ENCODE data around the gene ZDHHC19. TPM values are rescaled to one million over a fixed set of nuclear protein-coding genes. Genes with fewer than 3 reads are reported as not detected.

Gene ZDHHC19
- total and polyA plus RNA-seq, 2 experiments from 2014 or later = 0.77 TPM; not detected in 1

GRCh38 chr3:196232154-196232881, 21.1 kb upstream of the ZDHHC19 start:
- Histone ChIP-seq H3K9me3 (ENCODE audit: low read depth) (no peaks in the 10 kb centered on the region), H3K4me1 (ENCODE audit: insufficient read depth) (no peaks in the 10 kb centered on the region), H3K4me2 (no peak overlapping the region), H3K4me3 (no peak overlapping the region), H3K27me3 (no peaks in the 10 kb centered on the region), H4K20me1 (ENCODE audit: insufficient read depth, poor library complexity, severe bottlenecking) (no peaks in the 10 kb centered on the region), H3K79me2 (no peaks in the 10 kb centered on the region), H3K9me2 (replicated peaks; ENCODE audit: insufficient read depth) (no peaks in the 10 kb centered on the region), H3K27ac (no peak overlapping the region), H3K36me3 (replicated peaks; ENCODE audit: insufficient read depth, low read depth) (no peaks in the 10 kb centered on the region), H2AFZ (no peak overlapping the region)
- WGBS (ENCODE audit: low lambda C conversion rate, missing lambda C conversion rate) = 96% methylated on average over 12 of the region's 12 CpGs
- TF ChIP-seq CTCF (IDR thresholded peaks at IDR 0.05; ENCODE audit: poor library complexity) (no peak), EZH2phosphoT487 (IDR thresholded peaks at IDR 0.05; ENCODE audit: low read depth, severe bottlenecking, unreplicated experiment) (no peak), EZH2 (IDR thresholded peaks at IDR 0.05; ENCODE audit: borderline replicate concordance) (no peak)
- DNase-seq (ENCODE audit: low spot score) = no peak

GRCh38 chr3:196227629-196228493, 16.7 kb upstream of the ZDHHC19 start:
- no peaks in the 10 kb centered on the region for H4K20me1 ChIP-seq (ENCODE audit: insufficient read depth, poor library complexity, severe bottlenecking)
- H3K27me3 ChIP-seq = no peaks in the 10 kb centered on the region
- WGBS (ENCODE audit: low lambda C conversion rate, missing lambda C conversion rate) = 68% methylated on average over 24 of the region's 24 CpGs
- no peak for TF ChIP-seq CTCF (IDR thresholded peaks at IDR 0.05; ENCODE audit: poor library complexity)
- no peak for TF ChIP-seq EZH2phosphoT487 (IDR thresholded peaks at IDR 0.05; ENCODE audit: low read depth, severe bottlenecking, unreplicated experiment)
- no peak for TF ChIP-seq EZH2 (IDR thresholded peaks at IDR 0.05; ENCODE audit: borderline replicate concordance)
- no peaks in the 10 kb centered on the region for H3K4me1 ChIP-seq (ENCODE audit: insufficient read depth)
- no peak overlapping the region for H3K4me3 ChIP-seq
- H3K4me2 ChIP-seq = no peak overlapping the region
- no peaks in the 10 kb centered on the region for H3K79me2 ChIP-seq
- H3K9me3 ChIP-seq (ENCODE audit: low read depth) = no peaks in the 10 kb centered on the region
- H3K27ac ChIP-seq = no peak overlapping the region
- DNase-seq (ENCODE audit: low spot score) = peak; percentile 10
- H3K9me2 ChIP-seq (replicated peaks; ENCODE audit: insufficient read depth) = no peaks in the 10 kb centered on the region
- no peaks in the 10 kb centered on the region for H3K36me3 ChIP-seq (replicated peaks; ENCODE audit: insufficient read depth, low read depth)
- no peak overlapping the region for H2AFZ ChIP-seq

GRCh38 chr3:196227121-196227561, 15.9 kb upstream of the ZDHHC19 start:
- Histone ChIP-seq H3K9me2 (replicated peaks; ENCODE audit: insufficient read depth) (no peaks in the 10 kb centered on the region), H3K4me3 (no peak overlapping the region), H4K20me1 (ENCODE audit: insufficient read depth, poor library complexity, severe bottlenecking) (no peaks in the 10 kb centered on the region), H2AFZ (no peak overlapping the region), H3K27me3 (no peaks in the 10 kb centered on the region), H3K9me3 (ENCODE audit: low read depth) (no peaks in the 10 kb centered on the region), H3K36me3 (replicated peaks; ENCODE audit: insufficient read depth, low read depth) (no peaks in the 10 kb centered on the region), H3K79me2 (no peaks in the 10 kb centered on the region), H3K27ac (no peak overlapping the region), H3K4me1 (ENCODE audit: insufficient read depth) (no peaks in the 10 kb centered on the region), H3K4me2 (no peak overlapping the region)
- 83% methylated on average over 14 of the region's 14 CpGs for WGBS (ENCODE audit: low lambda C conversion rate, missing lambda C conversion rate)
- no peak for DNase-seq (ENCODE audit: low spot score)
- TF ChIP-seq CTCF (IDR thresholded peaks at IDR 0.05; ENCODE audit: poor library complexity) = no peak
- TF ChIP-seq EZH2 (IDR thresholded peaks at IDR 0.05; ENCODE audit: borderline replicate concordance) = no peak
- no peak for TF ChIP-seq EZH2phosphoT487 (IDR thresholded peaks at IDR 0.05; ENCODE audit: low read depth, severe bottlenecking, unreplicated experiment)
